Effector memory CD8-positive, alpha-beta T cell (primary cell): ENCODE results near the gene CEP85.
"Not testable (repeated sequence)": the region's sequence is repeated elsewhere in the genome, so short reads cannot be mapped to it uniquely, and the experiment has no call there.

Experiments used
- ATAC-seq: fragments of 150-1000 bp; cut with Tn5 transposase; replicated peaks from 2 replicates; pipeline ENCODE4 v1.10.0; 2021; ENCODE audit warnings: mild to moderate bottlenecking, moderate library complexity
- DNase-seq, 3 experiments: peaks; one replicate each; pipeline ENCODE4 v3.0.0; 2021
- H3K27ac Mint-ChIP-seq, 2 donors: one replicate each; pipeline ENCODE4 v1.8.0; 2022; ENCODE audit warnings: mild to moderate bottlenecking in 2 of 2, mixed read lengths in 2 of 2, moderate library complexity in 2 of 2
- H3K27me3 Mint-ChIP-seq, 2 donors: one replicate each; pipeline ENCODE4 v1.8.0; 2022; ENCODE audit warnings: mixed read lengths in 2 of 2
- H3K36me3 Mint-ChIP-seq: one replicate; pipeline ENCODE4 v1.8.0; 2022; ENCODE audit warnings: mild to moderate bottlenecking, moderate library complexity, mixed read lengths; ENCODE audit not compliant: insufficient read depth
- H3K4me1 Mint-ChIP-seq, 2 donors: one replicate each; pipeline ENCODE4 v1.8.0; 2022; ENCODE audit warnings: low read depth in 2 of 2, mixed read lengths in 2 of 2
- H3K4me3 Mint-ChIP-seq, 2 donors: one replicate each; pipeline ENCODE4 v1.8.0; 2022; ENCODE audit warnings: mild to moderate bottlenecking in 2 of 2, mixed read lengths in 2 of 2, moderate library complexity in 2 of 2
- H3K9me3 Mint-ChIP-seq, 2 donors: one replicate each; pipeline ENCODE4 v1.8.0; 2022; ENCODE audit warnings: mixed read lengths in 2 of 2

Gene CEP85

GRCh38 chr1:26307363-26307781 is 73.4 kb downstream of the CEP85 start:
- Mint-ChIP-seq H3K36me3 (peaks cover 8% of the 10 kb centered on the region), H3K27ac (peak overlapping the region in 1 of 2 donors; percentile 10), H3K9me3 (no peaks in the 10 kb centered on the region), H3K4me1 (peaks cover 13 to 14% of the 10 kb centered on the region in 2 donors), H3K27me3 (no peaks in the 10 kb centered on the region), H3K4me3 (peak overlapping the region; percentile 61 to 97)
- ATAC-seq (no peak), DNase-seq (no peak)

- H3K4me3 Mint-ChIP-seq = peak overlapping the region; percentile 61 to 97
- not testable (repeated sequence) for H3K27me3 Mint-ChIP-seq, H3K9me3 Mint-ChIP-seq, DNase-seq, H3K36me3 Mint-ChIP-seq, H3K27ac Mint-ChIP-seq, ATAC-seq
- H3K4me1 Mint-ChIP-seq = peaks cover 16 to 17% of the 10 kb centered on the region in 2 donors
These were observed 74.2 kb downstream of the CEP85 start for GRCh38 chr1:26307966-26308899.

- Mint-ChIP-seq H3K4me1 (peaks cover 45 to 53% of the 10 kb centered on the region in 2 donors), H3K27ac (peak overlapping the region; percentile 69 to 88), H3K4me3 (peak overlapping the region; percentile 99 to 100), H3K9me3 (no peaks in the 10 kb centered on the region), H3K27me3 (no peaks in the 10 kb centered on the region), H3K36me3 (peaks cover 19% of the 10 kb centered on the region)
- ATAC-seq (no peak), DNase-seq (no peak)
These were observed 80.5 kb downstream of the CEP85 start for GRCh38 chr1:26314501-26314900.

- no peaks in the 10 kb centered on the region for H3K9me3 Mint-ChIP-seq
- peaks cover 53 to 67% of the 10 kb centered on the region in 2 donors for H3K4me1 Mint-ChIP-seq
- peak overlapping the region; percentile 99 to 100 for H3K4me3 Mint-ChIP-seq
- H3K36me3 Mint-ChIP-seq = peaks cover 36% of the 10 kb centered on the region
- DNase-seq (no peak), ATAC-seq (no peak)
- peak overlapping the region; percentile 88 to 95 for H3K27ac Mint-ChIP-seq
- no peaks in the 10 kb centered on the region for H3K27me3 Mint-ChIP-seq
These were observed 82.2 kb downstream of the CEP85 start for GRCh38 chr1:26315874-26316850.

- H3K4me1 Mint-ChIP-seq = peaks cover 59 to 74% of the 10 kb centered on the region in 2 donors
- ATAC-seq (no peak), DNase-seq (no peak)
- peak overlapping the region; percentile 99 to 100 for H3K4me3 Mint-ChIP-seq
- no peaks in the 10 kb centered on the region for H3K9me3 Mint-ChIP-seq
- H3K27me3 Mint-ChIP-seq = no peaks in the 10 kb centered on the region
- H3K36me3 Mint-ChIP-seq = peaks cover 46% of the 10 kb centered on the region
- H3K27ac Mint-ChIP-seq = peak overlapping the region; percentile 86 to 95
These were observed 83.1 kb downstream of the CEP85 start for GRCh38 chr1:26317146-26317545.

- no peaks in the 10 kb centered on the region for H3K9me3 Mint-ChIP-seq
- H3K4me1 Mint-ChIP-seq = peaks cover 61 to 78% of the 10 kb centered on the region in 2 donors
- peak within 1 kb of the TSS; percentile 99 to 100 for H3K4me3 Mint-ChIP-seq
- no peaks in the 10 kb centered on the region for H3K27me3 Mint-ChIP-seq
- H3K27ac Mint-ChIP-seq = peak within 1 kb of the TSS; percentile 86 to 95
- ATAC-seq = peak; percentile 80
- DNase-seq = peak; percentile 53 to 66 (median 56)
- H3K36me3 Mint-ChIP-seq = peaks cover 47% of the 10 kb centered on the region
These were observed 83.8 kb downstream of the CEP85 start, which contains the start of gene CD52 for GRCh38 chr1:26317612-26318337. TSS of gene CD52 (plus strand) at chr1:26317958. CDS start at chr1:26318018, 60 bp downstream.

GRCh38 chr1:26318338-26319064 is 84.5 kb downstream of the CEP85 start:
- Mint-ChIP-seq H3K27ac (peak overlapping the region; percentile 86 to 95), H3K36me3 (peaks cover 52% of the 10 kb centered on the region), H3K4me1 (peaks cover 61 to 77% of the 10 kb centered on the region in 2 donors), H3K4me3 (peak overlapping the region; percentile 99 to 100), H3K9me3 (no peaks in the 10 kb centered on the region), H3K27me3 (no peaks in the 10 kb centered on the region)
- ATAC-seq = no peak
- no peak for DNase-seq

GRCh38 chr1:26320896-26321295 is 86.9 kb downstream of the CEP85 start:
- Mint-ChIP-seq H3K27ac (peak overlapping the region; percentile 69 to 86), H3K4me1 (peaks cover 42 to 56% of the 10 kb centered on the region in 2 donors), H3K36me3 (peaks cover 59% of the 10 kb centered on the region), H3K9me3 (no peaks in the 10 kb centered on the region), H3K27me3 (no peaks in the 10 kb centered on the region), H3K4me3 (peak overlapping the region; percentile 99 to 100)
- ATAC-seq = peak; percentile 3
- DNase-seq = no peak

GRCh38 chr1:26321315-26322041 is 87.5 kb downstream of the CEP85 start:
- Mint-ChIP-seq H3K36me3 (peaks cover 59% of the 10 kb centered on the region), H3K27ac (peak overlapping the region; percentile 69 to 86), H3K27me3 (no peaks in the 10 kb centered on the region), H3K9me3 (no peaks in the 10 kb centered on the region), H3K4me1 (peaks cover 42 to 51% of the 10 kb centered on the region in 2 donors), H3K4me3 (peak overlapping the region; percentile 99 to 100)
- peak; percentile 79 for ATAC-seq
- DNase-seq = peak; percentile 96 to 98 (median 98)

- H3K4me1 Mint-ChIP-seq = peaks cover 40 to 46% of the 10 kb centered on the region in 2 donors
- H3K4me3 Mint-ChIP-seq = no peak overlapping the region
- peak overlapping the region; percentile 69 to 86 for H3K27ac Mint-ChIP-seq
- ATAC-seq = no peak
- H3K27me3 Mint-ChIP-seq = no peaks in the 10 kb centered on the region
- DNase-seq = no peak
- no peaks in the 10 kb centered on the region for H3K9me3 Mint-ChIP-seq
- peaks cover 59% of the 10 kb centered on the region for H3K36me3 Mint-ChIP-seq
These were observed 88.0 kb downstream of the CEP85 start for GRCh38 chr1:26322042-26322331.

GRCh38 chr1:26323382-26323781 is 89.4 kb downstream of the CEP85 start:
- peaks cover 51% of the 10 kb centered on the region for H3K36me3 Mint-ChIP-seq
- peak overlapping the region in 1 of 2 donors; percentile 62 for H3K27ac Mint-ChIP-seq
- H3K4me1 Mint-ChIP-seq = peaks cover 28 to 33% of the 10 kb centered on the region in 2 donors
- ATAC-seq (no peak), DNase-seq (no peak)
- no peaks in the 10 kb centered on the region for H3K9me3 Mint-ChIP-seq
- no peak overlapping the region for H3K4me3 Mint-ChIP-seq
- H3K27me3 Mint-ChIP-seq = no peaks in the 10 kb centered on the region

GRCh38 chr1:26324550-26324949 is 90.5 kb downstream of the CEP85 start:
- H3K27ac Mint-ChIP-seq = peak overlapping the region in 1 of 2 donors; percentile 53
- H3K36me3 Mint-ChIP-seq = peaks cover 39% of the 10 kb centered on the region
- H3K9me3 Mint-ChIP-seq = no peaks in the 10 kb centered on the region
- peaks cover 24 to 30% of the 10 kb centered on the region in 2 donors for H3K4me1 Mint-ChIP-seq
- H3K4me3 Mint-ChIP-seq = no peak overlapping the region
- no peaks in the 10 kb centered on the region for H3K27me3 Mint-ChIP-seq
- ATAC-seq (no peak), DNase-seq (no peak)
